ENCODE measurements around the gene SLC25A11. TPM values are rescaled to one million over a fixed set of nuclear protein-coding genes. Genes with fewer than 3 reads are reported as not detected.

Gene SLC25A11, protein sequence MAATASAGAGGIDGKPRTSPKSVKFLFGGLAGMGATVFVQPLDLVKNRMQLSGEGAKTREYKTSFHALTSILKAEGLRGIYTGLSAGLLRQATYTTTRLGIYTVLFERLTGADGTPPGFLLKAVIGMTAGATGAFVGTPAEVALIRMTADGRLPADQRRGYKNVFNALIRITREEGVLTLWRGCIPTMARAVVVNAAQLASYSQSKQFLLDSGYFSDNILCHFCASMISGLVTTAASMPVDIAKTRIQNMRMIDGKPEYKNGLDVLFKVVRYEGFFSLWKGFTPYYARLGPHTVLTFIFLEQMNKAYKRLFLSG
- total RNA-seq = 10 to 100 TPM; 80.9 to 89.3 TPM

DNA sequence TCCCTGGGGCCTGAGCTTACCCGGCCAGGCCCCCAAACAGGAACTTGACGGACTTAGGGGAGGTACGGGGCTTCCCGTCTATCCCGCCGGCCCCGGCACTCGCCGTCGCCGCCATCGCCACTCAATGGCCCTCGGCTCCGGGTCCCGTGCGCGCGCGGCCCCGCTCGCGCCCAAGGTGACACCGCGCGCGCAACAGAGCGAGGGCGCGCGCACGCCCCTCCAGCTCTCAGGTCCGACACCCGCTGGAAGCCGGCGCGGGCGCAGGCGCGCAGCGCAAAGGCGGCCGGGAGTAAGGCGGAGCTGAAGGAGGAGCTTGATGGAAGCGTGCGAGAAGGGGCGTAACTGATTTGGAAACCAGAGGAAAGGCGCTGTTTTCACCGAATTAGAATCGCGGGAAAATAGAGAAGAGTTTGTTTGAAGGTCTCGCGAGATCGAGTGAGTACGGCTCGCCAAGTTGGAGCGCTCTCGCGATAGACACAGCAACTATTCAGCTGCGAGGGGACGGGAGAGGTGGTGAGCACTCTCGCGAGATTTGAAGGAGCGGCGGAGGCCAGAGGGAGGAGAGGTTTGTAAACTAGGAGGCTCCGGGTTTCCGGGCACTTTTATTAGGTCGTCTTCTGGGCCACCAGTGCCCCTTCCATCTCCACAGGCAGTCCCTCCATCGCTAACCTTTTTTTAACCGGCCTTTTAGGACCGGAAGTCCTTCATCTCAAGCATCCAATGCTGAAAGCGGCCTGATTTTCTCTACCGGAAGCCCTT is at the start of gene SLC25A11, which contains the start of gene RNF167:
SLC25A11 (minus strand) TSS at position 251 of the 759 bp plus-strand sequence; CDS start at position 115, 136 bp downstream.
RNF167 (plus strand) TSS at position 473 of the 759 bp plus-strand sequence. CDS start 642 bp downstream, outside the sequence.
- peaks cover 9% of the 10 kb centered on the region for H3K27me3 Mint-ChIP-seq
- H3K9me3 Mint-ChIP-seq = no peaks in the 10 kb centered on the region
- peak within 1 kb of the TSS; percentile 99 for H3K27ac Mint-ChIP-seq
- DNase-seq = peak; percentile 98
- H3K4me1 Mint-ChIP-seq = peaks cover 50% of the 10 kb centered on the region
- H3K4me3 Mint-ChIP-seq = peak within 1 kb of the TSS; percentile 97
- H3K36me3 Mint-ChIP-seq = peaks cover 59% of the 10 kb centered on the region

DNA sequence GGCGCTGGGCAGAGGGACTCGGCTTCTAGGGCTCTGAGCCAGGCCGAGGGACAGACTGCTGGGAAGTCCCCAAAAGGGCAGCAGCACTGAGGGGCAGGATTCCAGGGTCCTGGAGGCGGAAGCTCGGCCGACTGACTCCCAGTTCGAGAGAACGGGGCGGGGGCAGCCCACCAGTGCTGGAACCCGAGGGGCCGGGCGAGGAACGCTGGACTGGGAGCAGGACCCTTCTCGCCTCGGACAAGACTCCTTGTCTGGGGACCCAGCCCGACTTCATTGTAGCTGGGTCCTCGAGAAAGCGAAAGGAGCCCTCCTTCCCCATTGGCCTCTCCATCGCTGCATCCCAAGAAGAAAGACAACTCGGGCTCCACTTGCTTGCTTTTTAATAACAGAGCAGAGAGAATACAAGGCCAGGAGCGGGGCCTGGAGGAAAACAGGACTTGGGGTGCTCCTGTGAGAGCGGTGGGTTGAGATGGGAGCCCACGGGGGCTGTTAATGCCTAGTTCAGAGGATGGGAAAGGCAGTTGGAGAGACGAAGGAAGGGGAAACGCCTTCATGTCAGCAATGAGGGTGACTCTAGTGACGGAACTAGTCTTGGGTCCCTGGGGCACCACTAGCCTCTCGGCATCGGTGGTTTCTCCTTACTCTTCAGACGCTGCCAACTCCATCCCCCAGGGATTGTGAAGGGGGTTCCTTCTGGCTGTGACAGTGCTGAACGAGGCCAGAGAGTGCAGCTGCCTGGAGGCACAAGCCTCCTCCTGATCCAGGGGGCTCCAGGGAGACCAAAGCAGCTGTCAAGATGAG is 48.1 kb upstream of the SLC25A11 start:
- DNase-seq = no peak
- Mint-ChIP-seq H3K9me3 (no peaks in the 10 kb centered on the region), H3K4me1 (peaks cover 29% of the 10 kb centered on the region), H3K27ac (peak overlapping the region; percentile 91), H3K36me3 (peaks cover 2% of the 10 kb centered on the region), H3K4me3 (peak overlapping the region; percentile 94), H3K27me3 (no peaks in the 10 kb centered on the region)

DNA sequence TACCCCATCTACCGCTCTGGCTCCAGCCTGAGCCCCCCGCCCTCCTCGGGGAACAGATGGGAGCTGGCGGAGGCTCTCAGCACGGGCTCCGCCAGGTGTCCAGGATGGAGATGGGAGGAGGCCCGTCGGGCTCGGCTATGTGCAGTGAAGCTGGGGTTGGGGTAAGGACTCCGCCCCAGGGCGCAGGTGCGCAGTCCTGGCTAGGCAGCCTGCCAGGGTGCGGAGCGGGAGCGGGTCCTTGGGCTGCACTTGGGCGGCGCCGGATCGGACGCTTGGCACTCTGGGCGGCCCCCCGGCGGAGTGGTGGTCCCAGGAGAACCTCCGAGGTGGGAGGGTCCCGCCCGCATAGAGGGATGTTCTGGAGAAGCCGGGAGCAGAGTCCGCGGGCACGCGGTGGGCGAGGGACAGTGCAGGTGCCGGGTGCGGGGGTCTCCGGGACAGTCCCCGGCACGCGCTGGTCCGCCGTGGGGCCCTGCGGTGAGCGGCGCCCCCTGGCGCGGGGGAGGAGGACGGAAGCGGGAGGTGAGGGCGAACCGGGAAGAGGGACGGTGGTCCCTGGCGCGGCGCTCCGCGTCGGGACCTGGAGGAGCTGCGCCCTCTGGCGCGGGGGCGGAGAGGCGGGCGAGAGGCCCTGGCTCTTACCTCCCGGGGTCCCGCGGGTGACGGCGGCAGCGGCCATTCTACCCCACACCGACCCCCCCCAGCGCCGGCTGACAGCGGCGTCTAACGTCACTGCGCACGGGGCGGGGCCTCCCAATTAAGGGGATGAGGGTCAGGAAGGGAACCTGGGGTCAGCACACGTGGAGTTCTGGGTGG is 47.3 kb upstream of the SLC25A11 start, which contains the start of gene CAMTA2:
CAMTA2 (minus strand) TSS at position 725 of the 816 bp plus-strand sequence. CDS start 1,453 bp downstream, outside the sequence.
- Mint-ChIP-seq H3K27ac (peak within 1 kb of the TSS; percentile 91), H3K4me3 (peak within 1 kb of the TSS; percentile 94), H3K4me1 (peaks cover 29% of the 10 kb centered on the region), H3K27me3 (no peaks in the 10 kb centered on the region), H3K36me3 (peaks cover 5% of the 10 kb centered on the region), H3K9me3 (no peaks in the 10 kb centered on the region)
- peak; percentile 88 for DNase-seq

DNA sequence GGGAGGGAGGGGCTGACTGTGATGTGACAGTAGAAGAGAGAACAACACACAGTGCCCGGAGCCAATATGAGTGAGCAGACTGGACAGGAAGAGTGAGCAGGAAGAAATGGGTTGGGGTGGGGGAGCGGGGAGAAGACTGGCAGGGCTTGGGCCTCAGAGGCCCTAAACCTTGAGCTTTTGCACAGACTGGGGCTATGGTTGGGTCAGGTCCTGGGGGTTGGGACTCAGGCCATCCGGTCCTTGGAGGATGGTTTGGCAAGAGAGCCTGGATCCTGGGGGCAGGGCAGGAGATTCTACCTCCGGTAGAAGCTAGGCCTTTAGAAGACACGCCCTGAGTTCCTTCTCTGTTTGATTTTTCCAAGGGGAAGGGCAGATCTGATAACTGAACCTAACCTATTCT is 46.6 kb upstream of the SLC25A11 start:
- H3K4me1 Mint-ChIP-seq = peaks cover 26% of the 10 kb centered on the region
- H3K27ac Mint-ChIP-seq = peak overlapping the region; percentile 82
- H3K4me3 Mint-ChIP-seq = peak overlapping the region; percentile 94
- no peak for DNase-seq
- no peaks in the 10 kb centered on the region for H3K27me3 Mint-ChIP-seq
- H3K9me3 Mint-ChIP-seq = no peaks in the 10 kb centered on the region
- peaks cover 7% of the 10 kb centered on the region for H3K36me3 Mint-ChIP-seq

DNA sequence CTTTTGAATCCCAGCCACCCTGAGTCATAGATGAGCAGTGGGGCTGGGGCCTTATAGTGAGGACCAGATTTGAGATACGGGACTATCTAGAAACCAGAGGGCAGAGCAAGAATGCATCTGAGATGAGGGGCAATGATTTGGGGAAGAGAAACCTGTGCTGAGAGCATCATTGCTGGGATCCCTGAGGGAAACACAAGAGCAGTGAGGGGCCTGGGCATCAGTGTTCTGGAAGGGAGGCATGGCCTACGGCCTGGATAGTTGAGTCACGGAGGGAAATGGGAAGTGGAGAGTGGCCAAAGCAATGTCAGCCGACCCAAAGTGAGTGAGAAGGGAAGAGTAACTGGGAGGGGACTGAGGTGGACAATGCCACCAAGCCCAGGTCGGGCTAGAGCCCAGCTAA is 42.5 kb upstream of the SLC25A11 start:
- DNase-seq = no peak
- H3K4me3 Mint-ChIP-seq = no peak overlapping the region
- H3K36me3 Mint-ChIP-seq = peaks cover 22% of the 10 kb centered on the region
- no peak overlapping the region for H3K27ac Mint-ChIP-seq
- H3K9me3 Mint-ChIP-seq = no peaks in the 10 kb centered on the region
- H3K27me3 Mint-ChIP-seq = no peaks in the 10 kb centered on the region
- peaks cover 23% of the 10 kb centered on the region for H3K4me1 Mint-ChIP-seq

DNA sequence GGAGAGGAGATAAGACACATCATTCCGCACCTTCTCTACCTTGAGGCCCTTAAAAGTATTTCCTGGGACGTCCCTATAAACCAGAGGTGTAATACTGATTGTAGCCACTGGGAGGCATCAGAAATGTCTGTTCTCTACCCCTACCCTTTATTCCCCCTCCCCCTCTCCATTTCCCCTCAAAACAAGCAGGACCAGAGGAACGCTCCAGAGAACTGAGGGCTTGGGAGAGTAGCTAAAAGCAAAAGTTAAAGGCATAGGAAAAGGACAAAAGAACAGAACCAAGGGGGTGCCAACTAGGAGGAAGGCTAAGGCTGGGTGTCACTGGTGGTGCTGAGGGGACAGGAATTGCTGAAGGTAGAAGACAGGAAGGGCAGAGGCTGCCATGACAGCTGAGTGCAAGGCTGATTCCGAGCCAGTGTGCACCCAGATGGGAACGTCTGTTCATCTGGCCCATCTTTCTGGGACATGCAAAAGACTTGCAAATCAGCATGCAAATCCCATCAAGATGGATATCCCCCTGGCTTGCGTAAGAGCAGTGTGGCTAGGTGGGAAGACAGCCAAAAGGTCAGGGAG is 40.9 kb upstream of the SLC25A11 start:
- peaks cover 15% of the 10 kb centered on the region for H3K4me1 Mint-ChIP-seq
- H3K36me3 Mint-ChIP-seq = peaks cover 22% of the 10 kb centered on the region
- peak; percentile 22 for DNase-seq
- H3K4me3 Mint-ChIP-seq = no peak overlapping the region
- H3K9me3 Mint-ChIP-seq = no peaks in the 10 kb centered on the region
- peak overlapping the region; percentile 46 for H3K27ac Mint-ChIP-seq
- no peaks in the 10 kb centered on the region for H3K27me3 Mint-ChIP-seq

DNA sequence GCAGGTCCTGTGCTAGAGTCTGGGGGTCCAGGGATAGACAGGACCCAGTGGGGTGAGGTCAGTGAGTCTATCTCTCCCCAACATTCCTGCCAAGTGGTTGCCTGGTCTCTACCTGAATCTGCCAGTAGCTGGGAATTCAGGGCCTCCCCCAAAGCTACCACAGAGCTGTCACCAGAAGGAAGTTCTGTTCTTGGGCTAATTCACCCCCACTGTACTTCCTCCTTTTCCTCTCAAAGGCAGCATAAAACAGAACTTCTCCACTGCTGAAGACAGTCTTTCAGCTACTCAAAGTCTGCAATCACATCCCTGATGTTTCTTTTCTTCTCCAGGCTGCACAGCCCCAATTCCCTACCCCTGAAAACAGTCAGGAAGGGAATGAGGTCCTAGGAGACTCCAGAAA is 38.9 kb upstream of the SLC25A11 start:
- no peak for DNase-seq
- no peaks in the 10 kb centered on the region for H3K27me3 Mint-ChIP-seq
- peaks cover 36% of the 10 kb centered on the region for H3K36me3 Mint-ChIP-seq
- H3K4me3 Mint-ChIP-seq = no peak overlapping the region
- peak overlapping the region; percentile 18 for H3K27ac Mint-ChIP-seq
- no peaks in the 10 kb centered on the region for H3K9me3 Mint-ChIP-seq
- peaks cover 15% of the 10 kb centered on the region for H3K4me1 Mint-ChIP-seq

DNA sequence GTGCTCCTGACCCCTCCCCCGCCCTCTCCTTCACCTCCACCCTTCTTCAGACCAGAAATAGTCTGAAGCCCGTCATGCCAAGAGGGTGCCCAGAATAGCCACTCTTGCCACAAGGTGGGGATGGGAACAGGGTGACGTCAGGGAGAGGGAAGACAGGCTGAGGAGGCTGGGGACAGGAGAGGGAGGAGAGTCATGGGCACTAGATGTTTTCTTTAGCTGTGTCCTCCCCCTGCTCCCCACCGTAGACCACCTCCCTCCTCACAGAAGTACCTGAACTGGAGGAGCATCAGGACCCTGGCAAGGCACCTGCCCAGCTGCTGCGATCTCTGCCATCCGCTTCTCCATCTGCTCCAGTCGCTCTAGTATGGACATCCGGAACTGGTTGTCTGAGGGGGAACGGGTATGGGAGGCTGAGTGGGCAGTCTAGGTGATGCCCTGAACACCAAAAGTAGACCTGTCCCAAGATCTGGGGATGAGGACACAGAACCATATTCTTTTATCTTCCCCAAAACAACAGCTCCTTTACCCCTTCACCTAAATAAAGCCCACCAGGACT is 34.3 kb upstream of the SLC25A11 start:
- Mint-ChIP-seq H3K27ac (peak overlapping the region; percentile 7), H3K27me3 (peaks cover under 1% of the 10 kb centered on the region), H3K4me1 (peaks cover 24% of the 10 kb centered on the region), H3K9me3 (no peaks in the 10 kb centered on the region), H3K36me3 (peaks cover 25% of the 10 kb centered on the region), H3K4me3 (no peak overlapping the region)
- no peak for DNase-seq

DNA sequence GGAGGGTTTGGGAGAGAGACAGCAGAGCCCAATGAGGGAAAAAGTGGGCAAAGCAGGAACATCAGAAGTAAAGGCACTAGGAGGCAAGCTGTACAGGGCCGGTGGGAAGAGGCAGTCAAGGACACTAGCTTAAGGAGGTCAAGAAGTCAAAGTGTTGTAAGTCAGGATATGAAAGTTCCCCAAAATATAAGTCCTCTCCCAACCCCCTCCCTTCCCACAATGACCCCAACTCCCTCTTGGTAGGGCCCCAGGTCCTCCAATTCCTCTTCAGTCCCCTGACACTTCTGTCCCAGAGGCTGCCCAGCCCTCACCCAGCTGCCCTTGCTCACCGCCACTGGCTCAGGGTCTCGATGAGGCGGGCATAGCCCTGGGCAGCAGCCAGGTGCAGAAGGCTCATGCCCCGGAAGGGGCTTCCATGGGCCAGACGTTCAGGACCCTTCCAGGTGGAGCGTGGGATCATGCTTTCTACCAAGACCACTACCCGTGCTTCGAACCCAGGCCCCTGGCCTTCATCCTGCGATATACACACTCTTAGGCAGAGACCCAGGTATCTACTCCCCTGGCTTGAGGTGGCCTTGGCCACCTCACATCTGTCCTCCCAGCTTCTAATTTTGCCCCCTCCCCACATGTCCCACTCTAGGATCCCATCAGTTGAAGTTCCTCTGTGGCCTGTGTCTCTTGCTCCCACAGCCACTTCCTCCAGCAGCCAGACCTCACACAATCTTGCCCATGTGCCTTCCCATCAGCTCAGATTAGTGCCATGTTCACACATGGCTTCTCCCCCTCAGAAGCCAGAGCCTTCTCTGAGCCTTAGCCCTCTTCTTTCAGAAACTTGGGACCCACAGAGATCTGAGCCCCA is 33.6 kb upstream of the SLC25A11 start:
- Mint-ChIP-seq H3K4me3 (no peak overlapping the region), H3K36me3 (peaks cover 22% of the 10 kb centered on the region), H3K4me1 (peaks cover 30% of the 10 kb centered on the region), H3K27me3 (peaks cover 7% of the 10 kb centered on the region), H3K27ac (peak overlapping the region; percentile 8), H3K9me3 (no peaks in the 10 kb centered on the region)
- no peak for DNase-seq

DNA sequence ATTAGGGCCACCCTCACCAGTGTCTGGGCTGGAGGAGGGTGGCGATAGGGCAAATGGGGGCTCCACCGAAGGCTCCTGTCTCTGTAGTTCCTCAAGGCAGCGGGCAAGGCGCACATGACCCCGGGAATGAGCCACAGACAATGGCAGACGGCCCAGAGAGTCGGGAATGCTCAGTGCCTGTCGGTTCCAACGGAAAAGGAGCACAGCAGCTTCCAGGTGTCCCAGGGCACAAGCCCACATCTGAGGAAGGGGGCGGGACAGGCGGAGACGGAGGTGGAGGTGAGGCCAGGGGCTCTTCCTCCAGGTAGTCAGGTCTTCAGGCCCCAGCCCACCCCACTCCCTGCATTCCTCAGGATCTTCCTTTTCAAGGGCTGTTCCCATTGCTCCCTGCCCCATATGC is 32.9 kb upstream of the SLC25A11 start:
- Mint-ChIP-seq H3K4me3 (no peak overlapping the region), H3K27ac (peak overlapping the region; percentile 62), H3K27me3 (peaks cover 8% of the 10 kb centered on the region), H3K36me3 (peaks cover 20% of the 10 kb centered on the region), H3K4me1 (peaks cover 30% of the 10 kb centered on the region), H3K9me3 (no peaks in the 10 kb centered on the region)
- no peak for DNase-seq

DNA sequence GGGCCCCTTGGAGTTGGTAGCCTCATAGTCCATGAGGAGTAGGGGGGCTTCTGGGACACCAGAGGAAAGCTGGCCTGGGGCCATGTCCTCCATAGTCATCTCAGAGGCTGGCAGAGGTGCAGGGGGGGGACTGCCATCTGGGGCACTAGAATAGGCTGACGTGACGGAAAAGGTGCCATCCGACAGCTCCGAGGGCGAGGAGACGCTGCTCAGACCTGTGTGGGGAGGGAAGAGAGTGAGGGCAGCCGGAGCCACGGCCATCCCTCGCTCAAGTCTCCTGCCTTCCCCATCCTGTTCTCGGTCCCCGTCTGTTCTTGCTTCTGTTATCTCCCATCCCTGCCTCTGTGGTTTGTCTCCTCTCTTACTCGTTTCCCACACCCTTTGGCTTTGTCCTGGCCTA is 32.5 kb upstream of the SLC25A11 start:
- H3K9me3 Mint-ChIP-seq = no peaks in the 10 kb centered on the region
- H3K4me1 Mint-ChIP-seq = peaks cover 30% of the 10 kb centered on the region
- no peak for DNase-seq
- H3K36me3 Mint-ChIP-seq = peaks cover 20% of the 10 kb centered on the region
- H3K27me3 Mint-ChIP-seq = peaks cover 8% of the 10 kb centered on the region
- peak overlapping the region; percentile 62 for H3K27ac Mint-ChIP-seq
- H3K4me3 Mint-ChIP-seq = no peak overlapping the region

DNA sequence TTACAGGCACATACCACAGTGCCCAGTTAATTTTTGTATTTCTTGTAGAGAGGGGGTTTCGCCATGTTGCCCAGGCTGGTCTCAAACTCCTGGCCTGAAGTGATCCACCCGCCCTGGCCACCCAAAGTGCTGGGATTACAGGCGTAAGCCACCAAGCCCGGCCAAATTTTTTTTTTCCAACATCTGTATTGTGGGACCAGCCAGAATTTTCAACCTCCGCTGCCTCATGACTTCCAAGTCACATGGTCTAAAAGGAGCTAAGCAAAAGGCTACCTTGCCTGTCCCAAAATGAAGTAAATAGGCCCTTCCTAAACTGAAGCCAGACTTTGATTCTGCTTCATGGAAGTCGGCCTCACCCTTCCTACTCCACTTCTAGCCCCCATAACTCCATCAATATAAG is 32.0 kb upstream of the SLC25A11 start:
- H3K9me3 Mint-ChIP-seq = no peaks in the 10 kb centered on the region
- no peak overlapping the region for H3K4me3 Mint-ChIP-seq
- peaks cover 20% of the 10 kb centered on the region for H3K36me3 Mint-ChIP-seq
- peaks cover 8% of the 10 kb centered on the region for H3K27me3 Mint-ChIP-seq
- DNase-seq = no peak
- H3K27ac Mint-ChIP-seq = no peak overlapping the region
- H3K4me1 Mint-ChIP-seq = peaks cover 30% of the 10 kb centered on the region

DNA sequence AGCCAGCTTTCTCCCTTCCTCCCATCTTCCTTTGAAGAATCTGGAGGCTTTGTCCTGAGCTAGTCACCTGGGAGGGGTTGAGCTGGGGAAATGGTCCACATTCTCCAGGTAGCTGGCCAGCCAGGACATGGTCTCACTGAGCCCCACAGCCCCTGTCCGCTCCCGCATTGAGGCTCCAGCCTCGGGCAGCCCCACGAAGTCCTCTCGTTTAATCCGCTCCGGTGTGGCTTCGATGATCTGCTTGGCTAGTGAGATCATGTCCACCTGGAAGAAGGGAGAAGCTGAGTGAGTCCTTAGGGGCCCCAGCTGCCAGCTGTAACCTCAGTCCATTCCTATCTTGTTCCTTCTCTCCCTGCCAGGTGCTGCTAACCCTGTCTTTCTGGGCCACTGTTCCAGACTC is 30.4 kb upstream of the SLC25A11 start:
- peaks cover 36% of the 10 kb centered on the region for H3K4me1 Mint-ChIP-seq
- no peak overlapping the region for H3K27ac Mint-ChIP-seq
- H3K36me3 Mint-ChIP-seq = peaks cover 30% of the 10 kb centered on the region
- H3K9me3 Mint-ChIP-seq = peaks cover 1% of the 10 kb centered on the region
- peak overlapping the region; percentile 25 for H3K4me3 Mint-ChIP-seq
- peaks cover 8% of the 10 kb centered on the region for H3K27me3 Mint-ChIP-seq
- DNase-seq = no peak

All from activated naive CD8-positive, alpha-beta T cell treated with anti-CD3 and anti-CD28 coated beads for 36 hours (primary cell).